ENCODE results near the gene FIGLA.

FIGLA gene
- 0 reads per million in 3 experiments for total RNA-seq

DNA sequence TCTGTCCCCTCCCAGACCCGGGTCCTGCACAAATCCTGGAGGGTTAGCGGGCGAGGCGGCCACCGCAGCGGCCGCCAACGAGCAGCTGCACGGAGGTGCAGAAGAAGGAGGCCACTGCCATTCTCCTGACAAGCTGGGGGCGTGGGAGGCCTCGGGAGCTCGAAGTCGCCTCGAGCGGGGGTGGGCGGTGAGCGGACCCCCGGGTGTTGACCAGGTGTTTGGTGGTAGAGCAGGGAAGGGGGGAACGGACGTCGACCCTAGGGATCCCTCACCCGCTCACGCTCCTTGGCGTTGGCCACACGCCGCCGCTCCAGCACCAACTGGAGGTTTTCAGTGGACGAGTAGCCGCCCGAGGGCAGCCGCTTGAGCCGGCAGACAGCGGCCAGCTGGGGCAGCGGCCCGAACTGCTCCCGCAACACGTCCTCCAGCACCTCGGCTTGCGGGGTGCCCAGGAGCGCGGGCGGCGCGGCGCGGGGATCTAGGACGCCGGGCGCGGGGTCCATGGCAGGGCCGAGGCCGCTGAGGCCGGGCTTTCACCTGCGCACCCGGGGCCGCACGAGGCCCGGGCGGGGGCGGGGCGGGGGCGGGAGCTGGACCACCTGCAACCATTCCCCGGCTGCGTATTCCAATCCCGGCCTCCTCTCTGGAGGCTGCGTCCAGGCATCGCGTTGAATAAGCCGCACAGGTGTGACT, at the start of gene FIGLA:
Gene FIGLA (minus strand): TSS at position 508 of the 693 bp plus-strand sequence. CDS start 5 bp downstream, at position 503.
- no peak for DNase-seq

DNA sequence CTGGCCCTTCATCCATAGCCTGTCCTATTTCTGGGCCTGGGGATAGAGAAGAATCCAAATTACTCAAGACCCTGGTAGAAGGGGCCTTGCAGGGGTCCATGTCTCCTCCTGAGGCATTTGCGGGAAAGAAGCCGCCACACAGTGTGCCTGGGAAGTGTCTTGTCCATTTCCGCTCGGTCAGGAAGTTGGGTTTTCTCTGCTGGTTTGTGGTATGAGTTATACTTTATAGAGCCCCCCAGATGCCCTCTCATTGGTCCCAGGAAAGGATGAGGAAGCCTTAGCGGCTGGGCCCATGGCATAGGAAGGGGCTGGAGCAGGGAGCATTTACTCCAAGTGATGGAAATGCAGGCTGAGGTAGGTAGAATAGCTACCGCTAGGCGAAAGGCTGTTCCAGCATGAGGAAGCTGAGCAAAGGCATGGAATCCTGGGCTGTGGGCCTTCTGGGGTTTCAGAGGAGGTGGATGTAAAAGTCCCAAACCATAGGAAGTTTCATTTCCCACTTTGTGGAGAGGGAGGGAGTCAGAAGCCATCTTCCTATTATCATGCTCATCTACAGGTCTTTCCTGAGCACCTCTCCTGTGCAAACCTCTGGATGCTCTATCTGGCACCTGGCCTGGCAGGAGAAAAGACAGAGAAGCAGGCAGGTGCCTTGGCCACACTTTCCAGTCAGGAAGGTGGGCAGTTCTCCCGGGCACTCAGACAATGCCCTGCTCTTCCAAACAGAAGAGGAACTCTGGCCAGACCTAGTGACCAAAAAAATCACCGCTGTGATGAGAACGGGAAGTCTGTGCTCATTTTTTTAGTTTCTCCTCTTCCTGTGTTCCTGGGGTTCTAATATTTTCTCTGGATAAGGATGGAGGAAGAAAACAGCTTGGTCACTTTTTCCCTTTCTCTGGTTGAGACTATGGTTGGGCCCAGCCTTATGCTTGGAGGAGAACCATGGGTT, 47.8 kb upstream of the FIGLA start:
- DNase-seq, result no peak

DNA sequence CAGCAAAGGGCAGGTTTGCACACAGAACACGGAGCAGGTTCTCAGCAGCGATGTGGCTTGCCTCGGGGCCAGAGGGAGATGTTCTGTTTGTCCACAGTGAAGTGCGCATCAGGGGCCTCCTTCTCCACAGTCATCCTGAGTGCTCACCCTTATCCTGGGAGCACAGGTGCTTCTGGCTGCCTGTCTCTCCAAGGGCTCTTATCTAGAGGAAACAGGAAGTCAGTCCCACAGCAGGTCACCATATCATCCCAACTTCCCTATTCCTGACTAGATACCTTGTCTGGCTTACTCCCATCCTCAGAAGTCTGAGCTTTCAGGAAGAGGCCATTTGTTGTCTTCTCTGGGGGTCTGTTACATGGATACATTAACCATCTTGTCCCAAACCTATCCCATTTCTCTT, 45.2 kb upstream of the FIGLA start, which contains the start of gene CD207:
Gene CD207 (minus strand): TSS at position 174 of the 400 bp plus-strand sequence. CDS start 40 bp downstream, at position 134.
- DNase-seq, result no peak

DNA sequence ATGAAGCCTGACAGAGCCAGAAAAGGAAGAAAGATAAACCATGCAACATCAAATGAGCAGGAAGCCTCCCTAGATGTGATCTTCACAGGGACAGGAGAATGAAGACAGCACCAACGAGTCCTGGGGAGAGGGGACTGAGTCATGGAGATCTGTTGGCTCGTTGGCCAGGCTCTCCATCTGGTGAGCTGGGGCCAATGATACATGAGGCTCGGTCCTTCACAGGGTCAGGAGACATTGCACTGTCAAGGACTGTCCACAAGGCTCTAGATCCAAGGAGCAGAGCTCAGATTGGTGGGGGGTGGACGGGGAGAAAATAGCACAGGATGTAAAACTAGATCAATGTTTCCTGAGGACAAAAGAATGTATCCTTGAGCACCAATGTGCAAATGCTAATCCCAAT, 44.4 kb upstream of the FIGLA start:
- no peak for DNase-seq

DNA sequence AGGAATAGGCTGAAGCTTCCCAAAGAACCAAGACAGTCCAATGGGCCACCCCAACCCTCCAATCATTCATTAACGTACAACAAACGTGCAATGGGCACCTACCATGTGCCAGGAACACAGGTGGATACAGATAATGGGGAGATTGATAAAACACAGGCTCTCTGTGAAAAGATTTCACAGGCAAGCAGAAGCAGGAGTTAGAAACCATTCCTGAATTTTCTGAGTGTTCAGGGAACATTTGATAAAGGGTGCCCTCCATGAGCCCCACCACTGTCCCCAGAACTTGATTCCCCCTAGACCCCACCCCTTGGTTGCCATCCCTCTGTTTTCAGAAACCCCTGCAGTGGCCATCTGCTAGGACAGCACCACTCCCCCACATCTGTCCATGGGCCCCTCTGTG, 43.7 kb upstream of the FIGLA start:
- DNase-seq, result no peak

GRCh38 chr2:70833246-70833645, 42.8 kb upstream of the FIGLA start:
- DNase-seq, result no peak

DNA sequence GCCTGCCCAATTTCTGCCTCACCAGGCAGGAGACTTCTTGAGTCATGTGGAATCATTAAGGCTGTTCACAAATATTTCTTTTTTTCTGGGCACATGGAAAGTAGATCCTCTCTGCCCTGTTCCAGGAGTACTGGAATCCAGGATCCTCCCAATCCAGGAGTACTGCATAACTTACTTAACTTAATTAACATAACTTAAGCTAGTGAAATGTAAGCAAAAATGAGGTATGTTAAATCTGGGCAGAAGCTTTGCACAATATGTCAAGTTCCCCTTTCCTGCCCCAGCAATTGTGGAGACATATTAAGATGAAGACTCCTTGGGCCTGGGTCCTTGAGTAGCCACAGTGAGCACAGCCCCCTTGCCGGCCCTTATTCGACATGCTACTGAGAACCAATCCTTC, 41.9 kb upstream of the FIGLA start:
- DNase-seq, result no peak

- DNase-seq, result no peak
These were observed 41.4 kb upstream of the FIGLA start for GRCh38 chr2:70831861-70832260.

DNA sequence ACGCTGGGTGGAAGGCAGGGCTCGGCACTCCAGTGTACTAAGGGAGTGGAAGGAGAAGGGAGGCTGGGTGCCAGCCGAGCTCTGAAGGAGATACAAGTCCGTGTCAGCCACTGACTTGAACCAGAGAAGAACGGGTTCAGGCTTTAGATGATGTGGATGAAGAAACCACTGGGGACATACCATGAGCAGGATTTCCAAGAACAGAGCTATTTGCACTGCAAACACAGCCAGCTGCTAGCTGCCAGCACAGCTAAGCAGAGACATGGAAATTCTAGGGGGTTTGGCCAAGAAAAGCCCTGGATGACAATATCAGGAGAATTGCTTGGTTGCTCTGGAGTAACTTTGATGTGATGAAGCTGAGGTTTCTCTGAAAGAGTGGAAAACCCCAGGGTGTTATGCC, 39.9 kb upstream of the FIGLA start:
- DNase-seq, result no peak

DNA sequence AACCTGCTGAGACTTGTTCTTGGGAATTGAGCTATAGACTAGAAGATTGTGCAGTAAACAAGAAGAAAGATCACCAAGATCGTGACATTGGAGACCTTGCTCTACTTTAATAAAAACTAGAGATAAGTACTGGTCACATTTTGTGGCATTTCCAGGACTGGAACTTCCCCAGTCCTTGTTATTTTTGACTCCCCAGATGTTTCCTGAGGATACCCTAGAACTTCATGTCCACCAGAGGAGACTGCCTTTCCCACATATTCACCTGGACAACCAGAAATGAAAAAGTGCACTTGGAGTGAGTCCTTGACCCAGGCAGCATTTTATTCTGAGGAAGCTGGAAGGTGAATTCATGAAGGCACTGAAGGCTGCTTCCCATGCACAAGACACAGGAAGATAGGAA, 39.5 kb upstream of the FIGLA start:
- DNase-seq, result no peak

- DNase-seq, result no peak
These were observed 38.7 kb upstream of the FIGLA start for GRCh38 chr2:70828914-70829824.

DNA sequence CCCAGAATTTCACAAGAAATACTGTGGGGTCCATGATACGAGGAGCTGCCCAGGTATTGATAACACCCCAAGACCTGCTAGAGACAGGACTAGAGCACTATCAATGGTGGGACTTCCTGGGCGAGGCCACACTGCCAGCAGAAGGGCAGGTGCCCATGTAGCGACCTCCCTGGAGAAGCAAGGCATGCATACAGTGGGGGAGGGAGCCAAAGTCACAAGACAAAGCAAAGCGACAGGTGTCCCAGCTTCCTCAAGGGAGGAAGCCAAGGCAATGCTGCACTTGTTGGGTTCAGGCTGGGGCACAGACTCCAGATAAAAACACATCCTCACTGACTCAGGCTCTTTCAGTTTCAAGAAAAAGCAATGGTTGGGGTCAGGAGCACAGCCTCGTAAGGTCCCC, 37.7 kb upstream of the FIGLA start:
- DNase-seq, result no peak

GRCh38 chr2:70827388-70827787, 36.9 kb upstream of the FIGLA start:
- no peak for DNase-seq

DNA sequence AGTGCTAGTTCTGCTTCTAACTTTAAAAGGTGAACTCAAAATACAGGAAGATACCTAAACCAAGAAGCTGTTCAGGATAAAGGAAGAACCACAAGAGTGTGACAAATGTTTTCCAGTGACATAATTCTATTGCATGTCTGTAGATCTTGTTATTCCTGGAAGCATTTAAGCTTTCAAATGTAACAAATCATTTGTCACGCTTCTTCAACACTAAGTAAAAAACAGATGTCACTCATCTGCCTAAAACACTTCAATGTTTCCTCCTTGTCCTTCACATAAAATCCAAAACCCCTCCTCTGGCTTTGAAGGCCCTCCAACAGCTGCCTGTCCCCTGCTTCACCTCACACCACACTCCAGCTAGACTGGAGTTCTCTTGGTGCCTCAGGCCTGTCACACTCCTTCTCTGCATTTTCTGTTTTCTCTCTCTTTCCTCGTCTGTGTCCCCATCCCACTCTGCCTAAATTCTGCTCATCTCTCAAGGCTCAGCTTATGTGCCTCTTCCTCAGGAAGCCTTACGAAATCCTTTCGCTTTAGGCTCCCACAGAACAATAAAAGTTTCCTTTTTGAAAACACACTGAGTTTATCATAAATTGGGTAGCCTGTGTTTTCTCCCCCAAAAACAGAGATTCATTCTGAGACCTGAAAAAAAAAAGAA, 36.4 kb upstream of the FIGLA start:
- DNase-seq, result no peak

DNA sequence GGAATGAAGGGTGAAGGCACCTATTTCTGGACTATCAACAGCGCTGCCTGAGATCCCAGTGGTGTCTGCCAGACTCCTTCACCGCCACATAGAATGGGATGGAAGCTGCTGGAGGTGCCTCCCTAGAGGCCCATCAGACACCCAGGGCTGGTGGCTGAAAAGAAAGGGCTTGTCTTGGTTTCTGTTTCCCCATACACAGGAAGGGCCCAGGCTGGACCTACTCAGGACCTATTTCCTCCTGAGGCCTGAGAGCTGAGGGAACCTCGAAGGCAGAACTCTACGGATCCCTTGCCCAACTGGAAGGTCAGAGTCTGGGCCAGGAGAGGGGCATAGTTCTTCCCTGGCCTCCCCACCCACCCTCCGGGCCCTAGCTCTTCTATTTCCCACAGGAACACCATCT, 32.8 kb upstream of the FIGLA start:
- DNase-seq, result no peak

GRCh38 chr2:70822843-70823242, 32.4 kb upstream of the FIGLA start:
- no peak for DNase-seq

DNA sequence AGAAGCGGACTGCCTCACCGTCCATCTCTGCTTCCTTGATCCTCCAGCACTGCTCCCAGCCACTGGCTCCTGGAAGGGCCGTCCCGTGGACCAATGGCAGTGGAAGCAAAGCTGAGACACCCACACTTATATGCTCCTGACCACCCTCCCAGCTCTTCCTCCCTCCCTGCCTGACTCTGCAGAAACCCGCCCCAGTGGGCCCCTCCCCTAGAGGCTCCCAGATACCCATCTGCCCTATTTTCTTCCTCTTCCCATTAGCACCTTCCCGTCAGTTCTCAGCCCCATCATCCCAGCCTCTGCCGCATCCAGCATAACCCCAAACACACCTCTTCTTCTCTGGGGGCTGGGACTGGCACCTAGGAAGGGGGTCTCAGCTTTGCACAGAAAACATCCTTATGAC, 30.1 kb upstream of the FIGLA start, which contains the start of gene CLEC4F:
Gene CLEC4F (minus strand): TSS at position 101 of the 400 bp plus-strand sequence. CDS start 76 bp downstream, at position 25.
- no peak for DNase-seq

GRCh38 chr2:70817284-70817954, 27.0 kb upstream of the FIGLA start:
- DNase-seq, result no peak

DNA sequence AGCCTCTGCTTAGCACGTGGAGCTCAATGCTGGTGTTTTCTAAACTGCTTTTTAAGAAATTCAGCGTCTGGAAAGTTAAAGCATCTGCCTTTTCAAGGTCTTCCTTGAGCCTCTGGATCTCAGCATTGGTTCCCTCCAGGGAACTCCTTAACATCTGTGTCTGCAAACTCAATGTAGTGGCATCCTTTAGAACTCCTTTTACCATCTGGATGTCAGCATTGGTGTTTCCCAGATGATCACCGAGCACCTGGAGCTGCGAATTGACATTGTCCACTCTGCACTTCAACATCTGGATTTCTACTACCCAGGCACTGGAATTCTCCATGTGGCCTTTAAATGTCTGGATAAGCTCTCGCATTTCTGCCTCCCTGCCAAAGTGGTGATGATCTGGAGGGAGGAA, 26.3 kb upstream of the FIGLA start:
- no peak for DNase-seq

DNA sequence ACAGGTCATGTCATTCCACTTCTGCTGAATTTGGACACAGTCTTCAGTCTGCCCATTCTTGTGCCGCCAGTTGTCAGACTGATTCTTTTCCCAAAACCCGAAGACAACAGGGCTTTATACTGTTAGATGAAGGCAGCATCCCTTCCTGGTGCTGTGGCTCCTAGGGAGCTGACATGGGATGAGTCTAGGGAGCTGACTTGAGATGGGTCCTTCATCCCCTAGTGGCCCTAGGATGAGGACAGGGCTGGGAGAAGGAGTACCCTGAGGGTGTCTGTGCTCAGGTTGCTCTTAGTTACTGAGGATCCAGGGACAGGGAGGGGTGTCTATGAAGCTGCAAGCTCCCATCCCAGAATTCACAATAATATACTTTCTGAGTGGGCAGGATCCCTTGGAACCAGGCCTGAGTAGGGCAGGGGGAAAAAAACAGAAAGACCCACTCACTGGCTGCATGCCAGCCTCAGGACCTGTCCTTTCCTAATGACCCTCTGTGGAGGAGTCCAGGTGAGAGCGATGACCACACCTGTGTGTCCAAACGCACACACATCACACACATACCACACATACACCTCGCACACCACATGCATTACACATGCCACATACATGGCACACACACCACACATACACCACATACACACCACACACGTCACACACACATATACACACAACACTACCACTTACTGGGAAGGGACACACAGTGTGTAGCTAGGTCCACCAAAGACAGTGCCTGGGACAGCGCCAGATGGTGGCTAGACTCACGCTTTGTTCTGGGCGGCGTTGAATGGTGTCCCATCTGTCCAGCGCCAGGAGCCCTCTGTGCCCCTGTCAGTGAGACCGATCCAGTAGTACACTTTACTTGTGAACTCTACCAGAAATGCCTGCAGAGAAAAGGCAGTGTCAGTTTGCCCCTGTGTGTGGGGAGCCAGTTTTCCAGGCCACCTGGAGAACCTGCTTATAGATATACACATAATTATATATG, 18.8 kb upstream of the FIGLA start:
- no peak for DNase-seq

- DNase-seq, result no peak
These were observed 17.3 kb upstream of the FIGLA start for GRCh38 chr2:70807828-70808118.
